Glomerular endothelial cell (primary cell): ENCODE results near the gene LMO1. TPM values are rescaled to one million over a fixed set of nuclear protein-coding genes. Genes with fewer than 3 reads are reported as not detected.

ENCODE experiments used
- DNase-seq: peaks from one replicate; pipeline ENCODE4 v3.0.0-alpha.2; 2011; ENCODE audit warnings: low read depth, low spot score; ENCODE audit errors: extremely low read depth
- total RNA-seq: library from RNA; depleted of rRNA; stranded (reverse); fragments of >200 nt; gene quantifications from 2 replicates; pipeline ENCODE4 v1.2.3, GENCODE V29; 2015

Gene LMO1
- total RNA-seq = 0.76 TPM in 1 of 2 replicates, not detected in the other

DNA sequence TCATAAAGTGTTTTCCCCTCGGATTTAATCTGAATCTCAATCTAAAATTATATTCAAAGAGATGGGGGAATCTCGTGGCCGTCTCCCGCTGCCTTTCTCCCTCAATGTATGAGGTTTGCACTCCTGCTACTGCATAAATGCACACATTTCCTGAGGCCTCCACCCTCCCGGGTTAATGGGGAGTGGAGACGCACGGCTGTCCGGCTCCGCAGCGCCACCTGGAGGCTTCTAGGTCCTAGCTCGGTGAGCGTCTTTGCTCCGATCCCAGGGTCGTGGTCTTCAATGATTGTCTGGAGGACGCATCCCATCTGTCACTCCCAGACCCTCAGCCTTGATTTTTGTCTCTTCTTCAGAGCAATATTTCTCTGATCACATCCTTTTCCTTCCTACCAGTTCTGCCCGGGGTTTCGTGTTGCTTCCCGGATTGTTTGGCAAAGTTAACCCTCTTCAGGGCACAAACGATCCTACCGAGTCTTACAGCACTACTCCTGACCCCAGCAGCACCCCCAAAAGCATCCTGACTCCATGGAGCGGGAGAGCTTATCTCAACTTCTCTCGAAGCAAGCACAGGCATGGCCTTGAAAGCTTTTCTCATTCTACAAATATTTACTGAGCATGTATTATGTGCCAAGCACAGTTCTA is at the start of gene LMO1:
Gene LMO1 (minus strand): TSS at position 110 of the 642 bp plus-strand sequence. CDS start 516 bp downstream, outside the sequence.
- no peak for DNase-seq

- no peak for DNase-seq
These were observed 49.3 kb upstream of the LMO1 start for GRCh38 chr11:8312986-8313385.

GRCh38 chr11:8311366-8311765 is 47.7 kb upstream of the LMO1 start:
- no peak for DNase-seq

GRCh38 chr11:8310743-8311298 is 47.1 kb upstream of the LMO1 start:
- no peak for DNase-seq

- no peak for DNase-seq
These were observed 46.2 kb upstream of the LMO1 start for GRCh38 chr11:8309862-8310261.

- no peak for DNase-seq
These were observed 45.6 kb upstream of the LMO1 start for GRCh38 chr11:8309311-8309710.

DNA sequence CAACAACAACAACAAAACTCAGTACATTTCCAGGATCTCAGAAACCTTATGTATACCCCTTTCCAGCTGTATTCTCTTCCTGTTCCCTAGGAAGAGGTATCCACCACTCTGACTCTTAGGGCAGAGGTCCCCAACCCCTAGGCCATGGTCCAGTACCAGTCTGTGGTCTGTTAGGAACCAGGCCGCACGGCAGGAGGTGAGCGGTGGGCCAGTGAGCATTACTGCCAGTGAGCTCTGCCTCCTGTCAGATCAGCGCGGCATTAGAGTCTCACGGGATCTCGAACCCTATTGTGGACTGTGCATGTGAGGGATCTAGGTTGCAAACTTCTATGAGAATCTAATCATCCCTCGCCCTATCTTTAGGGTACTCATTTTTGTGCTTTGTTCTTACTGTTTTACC is 43.9 kb upstream of the LMO1 start:
- DNase-seq = no peak

DNA sequence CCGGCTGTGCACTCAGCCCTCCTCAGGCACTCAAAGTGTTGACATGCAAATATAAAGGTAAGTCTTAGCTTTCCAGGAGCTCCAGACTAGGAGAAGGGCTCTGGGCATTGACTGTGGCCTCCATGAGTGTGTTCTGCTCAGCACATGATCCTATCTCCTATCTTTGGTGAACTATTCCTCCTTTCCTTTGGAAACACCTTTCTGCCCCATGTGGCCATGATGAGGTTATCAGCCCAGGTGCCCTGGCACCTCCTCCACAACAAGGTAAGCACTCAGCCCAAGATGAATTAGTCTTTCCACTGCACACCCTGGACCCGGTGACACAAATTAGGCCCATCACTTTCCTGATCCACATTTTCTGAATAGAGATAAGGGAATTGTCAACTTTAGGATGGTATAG is 37.9 kb upstream of the LMO1 start:
- no peak for DNase-seq

DNA sequence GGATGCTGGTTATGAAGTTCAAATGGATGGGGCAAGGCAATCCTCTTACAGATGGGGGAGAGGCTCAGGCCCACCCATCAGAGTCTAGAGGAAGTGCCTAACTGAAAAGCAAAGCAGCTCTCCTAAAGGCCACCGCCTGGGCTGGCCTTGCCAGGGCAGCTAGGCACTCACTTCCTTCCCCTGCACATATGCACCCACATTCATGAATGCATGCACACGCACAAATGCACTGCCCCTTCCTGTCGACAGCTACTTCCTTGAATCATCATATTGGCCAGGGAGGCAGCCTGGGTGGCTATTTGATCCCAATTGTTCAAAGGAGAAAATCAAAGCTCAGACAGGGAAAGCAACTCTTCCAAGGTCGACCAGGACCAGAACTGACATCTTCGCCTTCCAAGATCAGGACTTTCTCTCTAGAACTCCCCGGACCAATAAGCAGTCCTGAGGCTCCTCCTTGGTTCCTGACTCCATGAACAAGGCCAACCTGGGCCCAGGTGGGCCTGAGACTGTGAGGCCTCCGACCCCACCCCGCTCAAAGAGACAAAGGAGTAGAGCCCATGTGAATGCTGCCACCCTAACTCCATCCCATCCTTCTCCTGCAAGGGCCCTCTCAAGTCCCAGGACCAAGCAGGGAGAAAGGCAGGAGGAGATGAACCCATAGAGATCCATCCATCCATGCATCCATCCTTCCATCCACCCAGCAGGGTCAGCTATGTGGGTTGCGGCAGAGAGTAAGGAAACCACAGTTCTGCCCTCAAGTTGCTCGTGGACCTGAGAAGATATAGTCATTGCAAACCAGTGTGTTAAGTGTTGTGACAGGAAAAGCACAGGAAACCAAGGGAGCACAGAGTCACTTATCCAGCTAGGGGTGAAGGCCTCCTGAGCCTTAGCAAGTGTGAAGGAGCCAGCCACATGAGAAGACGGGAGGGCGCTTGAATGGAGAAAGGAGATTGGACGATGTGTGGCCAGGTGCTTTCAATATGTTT is 35.4 kb upstream of the LMO1 start:
- DNase-seq = no peak

DNA sequence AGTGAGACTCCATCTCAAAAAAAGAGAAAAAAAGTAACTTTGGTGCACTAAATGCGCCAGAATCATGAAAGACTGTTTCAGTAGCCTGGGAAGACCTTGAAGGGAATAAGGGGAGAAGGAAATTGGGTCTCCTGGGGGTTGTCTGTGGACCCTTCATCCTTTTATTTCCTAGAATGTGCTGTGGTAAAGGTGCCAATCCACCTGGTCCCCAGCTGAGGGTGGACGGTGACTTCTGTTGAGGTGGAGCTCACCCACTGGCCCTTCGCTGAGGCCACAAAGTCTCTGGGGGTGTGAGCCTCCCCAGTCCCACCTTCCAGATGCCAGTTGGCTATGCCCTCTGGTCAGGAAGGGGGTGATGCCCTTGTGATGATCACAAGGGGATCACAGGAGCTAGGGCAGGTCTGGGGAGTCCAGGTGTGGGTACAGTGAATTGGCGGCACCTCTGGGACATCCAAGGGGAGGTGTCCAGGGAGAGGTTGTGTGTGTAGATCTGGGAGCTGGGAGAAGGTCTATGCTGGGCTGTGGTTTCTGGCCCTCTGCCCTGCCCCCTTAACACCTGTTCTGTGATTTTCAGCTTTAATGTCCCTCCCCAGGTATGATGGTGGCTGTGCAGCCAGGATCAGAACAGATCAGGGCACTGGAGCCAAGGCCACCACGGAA is 34.2 kb upstream of the LMO1 start:
- no peak for DNase-seq

DNA sequence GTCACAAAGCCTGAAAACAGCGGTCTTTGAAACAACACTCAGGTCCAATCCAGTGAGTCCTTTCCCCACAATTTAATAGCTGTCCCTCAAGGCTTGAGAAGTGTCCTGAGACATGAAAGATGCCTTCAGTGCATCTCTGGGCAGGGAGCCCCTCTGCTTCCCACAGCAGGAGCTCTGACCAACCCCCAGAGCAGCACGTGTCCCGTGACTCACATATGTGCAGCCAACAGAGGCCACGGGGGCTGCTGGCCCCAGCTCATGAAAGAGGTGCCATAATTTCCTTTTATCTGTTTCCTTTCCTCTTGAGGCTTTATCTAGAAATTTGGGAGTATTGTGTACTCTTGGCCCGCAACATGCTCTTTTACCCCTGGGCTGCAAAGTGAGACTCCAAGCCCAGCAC is 33.2 kb upstream of the LMO1 start:
- no peak for DNase-seq

GRCh38 chr11:8296038-8296649 is 32.5 kb upstream of the LMO1 start:
- DNase-seq = no peak

GRCh38 chr11:8294251-8294935 is 30.7 kb upstream of the LMO1 start:
- DNase-seq = no peak

DNA sequence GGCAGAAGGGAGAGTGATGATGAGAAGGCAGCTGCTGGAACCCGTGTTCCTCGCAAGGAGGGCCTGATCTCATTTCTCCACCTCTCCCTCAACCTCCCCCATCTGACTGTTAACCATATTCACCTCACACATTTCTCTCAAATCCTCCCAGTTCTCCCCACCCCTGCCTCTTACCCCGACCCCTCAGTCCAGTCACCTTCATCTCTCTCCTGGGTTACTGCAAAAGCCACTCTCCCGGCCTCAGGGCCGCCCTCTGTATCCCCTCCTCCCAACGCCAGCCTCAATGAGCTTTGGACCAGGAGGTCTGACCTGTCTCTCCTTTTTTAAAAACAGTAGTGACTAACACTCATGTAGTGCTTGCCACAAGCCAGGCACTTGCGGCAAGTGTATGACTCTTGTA is 29.5 kb upstream of the LMO1 start:
- DNase-seq = no peak

- no peak for DNase-seq
These were observed 28.7 kb upstream of the LMO1 start for GRCh38 chr11:8292351-8292750.

GRCh38 chr11:8291421-8292350 is 28.0 kb upstream of the LMO1 start:
- DNase-seq = no peak

- no peak for DNase-seq
These were observed 26.6 kb upstream of the LMO1 start for GRCh38 chr11:8290081-8290810.

DNA sequence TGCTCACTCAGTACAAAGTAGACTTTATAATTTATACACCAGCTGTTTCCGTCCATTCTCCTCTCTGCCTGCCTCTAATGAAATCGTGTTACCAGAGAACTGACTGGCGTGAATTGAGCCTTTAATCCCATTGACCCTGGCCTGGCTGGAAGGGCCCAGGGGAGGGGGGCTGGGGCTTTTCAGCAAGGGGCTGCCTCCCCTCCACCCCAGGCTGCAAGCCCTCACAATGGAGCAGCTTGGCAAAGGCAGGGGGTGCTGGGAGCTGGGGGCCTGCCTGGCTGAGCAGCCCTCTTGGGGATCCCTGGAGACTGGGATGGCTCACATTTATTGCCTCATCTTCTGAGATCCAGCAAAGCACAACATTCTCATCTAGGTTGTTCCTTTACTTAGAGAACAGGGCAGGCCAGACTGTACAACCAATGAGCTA is 25.8 kb upstream of the LMO1 start:
- DNase-seq = no peak
